ENCODE results near the gene RABGAP1.

RABGAP1 gene

GRCh38 chr9:123039617-123040219 lies 98.9 kb downstream of the RABGAP1 start:
- TF ChIP-seq ZNF274 (IDR thresholded peaks at IDR 0.05; ENCODE audit: low read depth, low read length) = no peak
- H3K4me3 ChIP-seq (ENCODE audit: low read length) = no peak overlapping the region

GRCh38 chr9:123040801-123041200 lies 100.0 kb downstream of the RABGAP1 start:
- TF ChIP-seq ZNF274 (IDR thresholded peaks at IDR 0.05; ENCODE audit: low read depth, low read length) = no peak
- no peak overlapping the region for H3K4me3 ChIP-seq (ENCODE audit: low read length)

GRCh38 chr9:123041489-123041888 lies 100.7 kb downstream of the RABGAP1 start:
- no peak for TF ChIP-seq ZNF274 (IDR thresholded peaks at IDR 0.05; ENCODE audit: low read depth, low read length)
- no peak overlapping the region for H3K4me3 ChIP-seq (ENCODE audit: low read length)

- H3K4me3 ChIP-seq (ENCODE audit: low read length) = no peak overlapping the region
- TF ChIP-seq ZNF274 (IDR thresholded peaks at IDR 0.05; ENCODE audit: low read depth, low read length) = no peak
Measured at GRCh38 chr9:123043081-123043939, 102.5 kb downstream of the RABGAP1 start.

- H3K4me3 ChIP-seq (ENCODE audit: low read length) = no peak overlapping the region
- no peak for TF ChIP-seq ZNF274 (IDR thresholded peaks at IDR 0.05; ENCODE audit: low read depth, low read length)
Measured at GRCh38 chr9:123044586-123044985, 103.8 kb downstream of the RABGAP1 start.

- TF ChIP-seq ZNF274 (IDR thresholded peaks at IDR 0.05; ENCODE audit: low read depth, low read length) = no peak
- no peak overlapping the region for H3K4me3 ChIP-seq (ENCODE audit: low read length)
Measured at GRCh38 chr9:123046406-123047195, 105.8 kb downstream of the RABGAP1 start.

- no peak for TF ChIP-seq ZNF274 (IDR thresholded peaks at IDR 0.05; ENCODE audit: low read depth, low read length)
- H3K4me3 ChIP-seq (ENCODE audit: low read length) = no peak overlapping the region
Measured at GRCh38 chr9:123048748-123049147, 107.9 kb downstream of the RABGAP1 start.

- no peak overlapping the region for H3K4me3 ChIP-seq (ENCODE audit: low read length)
- no peak for TF ChIP-seq ZNF274 (IDR thresholded peaks at IDR 0.05; ENCODE audit: low read depth, low read length)
Measured at GRCh38 chr9:123049589-123050222, 108.9 kb downstream of the RABGAP1 start.

GRCh38 chr9:123053046-123053445 lies 112.2 kb downstream of the RABGAP1 start:
- no peak overlapping the region for H3K4me3 ChIP-seq (ENCODE audit: low read length)
- TF ChIP-seq ZNF274 (IDR thresholded peaks at IDR 0.05; ENCODE audit: low read depth, low read length) = no peak

- H3K4me3 ChIP-seq (ENCODE audit: low read length) = no peak overlapping the region
- no peak for TF ChIP-seq ZNF274 (IDR thresholded peaks at IDR 0.05; ENCODE audit: low read depth, low read length)
Measured at GRCh38 chr9:123053711-123054110, 112.9 kb downstream of the RABGAP1 start.

- H3K4me3 ChIP-seq (ENCODE audit: low read length) = no peak overlapping the region
- no peak for TF ChIP-seq ZNF274 (IDR thresholded peaks at IDR 0.05; ENCODE audit: low read depth, low read length)
Measured at GRCh38 chr9:123058834-123059233, 118.0 kb downstream of the RABGAP1 start.

GRCh38 chr9:123059472-123060220 lies 118.8 kb downstream of the RABGAP1 start:
- no peak overlapping the region for H3K4me3 ChIP-seq (ENCODE audit: low read length)
- TF ChIP-seq ZNF274 (IDR thresholded peaks at IDR 0.05; ENCODE audit: low read depth, low read length) = no peak

- no peak for TF ChIP-seq ZNF274 (IDR thresholded peaks at IDR 0.05; ENCODE audit: low read depth, low read length)
- H3K4me3 ChIP-seq (ENCODE audit: low read length) = no peak overlapping the region
Measured at GRCh38 chr9:123061216-123061615, 120.4 kb downstream of the RABGAP1 start.
